ENCODE data around the gene SIAH3. TPM values are rescaled to one million over a fixed set of nuclear protein-coding genes. Genes with fewer than 3 reads are reported as not detected.

The SIAH3 gene
- total RNA-seq, 4 donors from 2014 or later: under 0.01 to 0.12 TPM; not detected in 2

DNA sequence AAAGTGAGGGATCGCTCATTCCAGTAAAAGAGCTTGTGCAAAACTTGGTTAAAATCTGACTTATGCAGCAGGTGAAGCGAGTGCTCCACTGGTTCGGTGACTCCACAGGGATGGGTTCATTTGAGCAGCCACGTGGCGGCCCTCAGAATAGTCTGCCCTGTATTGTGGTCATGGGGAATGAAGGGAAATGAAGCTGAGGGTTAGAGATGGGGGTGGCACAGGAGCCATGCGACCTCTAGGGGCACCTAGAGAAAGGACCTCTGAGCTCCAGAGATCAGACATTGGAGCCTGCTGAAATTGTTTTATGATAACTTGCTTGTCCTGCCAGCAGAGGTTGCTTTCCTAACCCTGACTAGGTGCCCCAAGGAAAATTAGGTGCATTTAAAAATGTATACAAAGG lies 122.8 kb downstream of the SIAH3 start:
- no peak for ATAC-seq (ENCODE audit: low FRiP score)
- TF ChIP-seq, protein P1, sequence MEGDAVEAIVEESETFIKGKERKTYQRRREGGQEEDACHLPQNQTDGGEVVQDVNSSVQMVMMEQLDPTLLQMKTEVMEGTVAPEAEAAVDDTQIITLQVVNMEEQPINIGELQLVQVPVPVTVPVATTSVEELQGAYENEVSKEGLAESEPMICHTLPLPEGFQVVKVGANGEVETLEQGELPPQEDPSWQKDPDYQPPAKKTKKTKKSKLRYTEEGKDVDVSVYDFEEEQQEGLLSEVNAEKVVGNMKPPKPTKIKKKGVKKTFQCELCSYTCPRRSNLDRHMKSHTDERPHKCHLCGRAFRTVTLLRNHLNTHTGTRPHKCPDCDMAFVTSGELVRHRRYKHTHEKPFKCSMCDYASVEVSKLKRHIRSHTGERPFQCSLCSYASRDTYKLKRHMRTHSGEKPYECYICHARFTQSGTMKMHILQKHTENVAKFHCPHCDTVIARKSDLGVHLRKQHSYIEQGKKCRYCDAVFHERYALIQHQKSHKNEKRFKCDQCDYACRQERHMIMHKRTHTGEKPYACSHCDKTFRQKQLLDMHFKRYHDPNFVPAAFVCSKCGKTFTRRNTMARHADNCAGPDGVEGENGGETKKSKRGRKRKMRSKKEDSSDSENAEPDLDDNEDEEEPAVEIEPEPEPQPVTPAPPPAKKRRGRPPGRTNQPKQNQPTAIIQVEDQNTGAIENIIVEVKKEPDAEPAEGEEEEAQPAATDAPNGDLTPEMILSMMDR (IDR thresholded peaks at IDR 0.05): no peak

More for the DNA sequence above, 122.8 kb downstream of the SIAH3 start:
- no peak for DNase-seq (ENCODE audit: low spot score)

Small RNAs within 50 kb of the gene (small RNA-seq; reads per million reads assigned to genes)
- not detected for gene RF00017

Other genes with a start within 250 kb of the SIAH3 start
- gene ERICH6B, start 236.0 kb downstream of the SIAH3 start, total RNA-seq: not detected
- gene CBY2, start 149.4 kb downstream of the SIAH3 start, total RNA-seq: not detected
- 10 to 100 TPM; 22.7 to 49.0 (median 24.9) TPM for gene ZC3H13, start 201.0 kb upstream of the SIAH3 start, total RNA-seq

Data from omental fat pad (tissue), 4 donors.